ENCODE measurements around the gene GCH1.

DNA sequence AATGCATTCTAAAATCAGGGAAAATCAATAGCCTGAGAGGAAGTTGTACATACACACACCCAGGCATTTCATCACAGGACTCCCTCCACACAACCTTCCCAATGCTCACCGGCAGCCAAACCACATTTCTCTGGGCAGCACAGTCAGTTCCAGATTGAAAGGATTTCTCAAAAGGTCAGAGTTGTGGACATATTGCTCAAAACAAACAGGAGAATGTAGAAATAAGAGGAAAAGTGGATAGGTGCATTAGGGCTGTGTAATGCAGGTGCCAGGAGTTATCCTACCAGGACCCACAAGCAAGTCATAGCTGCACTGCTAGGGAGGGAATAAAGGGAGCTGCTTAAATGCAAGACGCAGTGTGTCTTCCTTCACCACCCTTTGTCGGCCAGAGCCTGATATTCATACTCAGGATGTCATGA, 62.9 kb downstream of the GCH1 start:
- TF ChIP-seq, protein P1, sequence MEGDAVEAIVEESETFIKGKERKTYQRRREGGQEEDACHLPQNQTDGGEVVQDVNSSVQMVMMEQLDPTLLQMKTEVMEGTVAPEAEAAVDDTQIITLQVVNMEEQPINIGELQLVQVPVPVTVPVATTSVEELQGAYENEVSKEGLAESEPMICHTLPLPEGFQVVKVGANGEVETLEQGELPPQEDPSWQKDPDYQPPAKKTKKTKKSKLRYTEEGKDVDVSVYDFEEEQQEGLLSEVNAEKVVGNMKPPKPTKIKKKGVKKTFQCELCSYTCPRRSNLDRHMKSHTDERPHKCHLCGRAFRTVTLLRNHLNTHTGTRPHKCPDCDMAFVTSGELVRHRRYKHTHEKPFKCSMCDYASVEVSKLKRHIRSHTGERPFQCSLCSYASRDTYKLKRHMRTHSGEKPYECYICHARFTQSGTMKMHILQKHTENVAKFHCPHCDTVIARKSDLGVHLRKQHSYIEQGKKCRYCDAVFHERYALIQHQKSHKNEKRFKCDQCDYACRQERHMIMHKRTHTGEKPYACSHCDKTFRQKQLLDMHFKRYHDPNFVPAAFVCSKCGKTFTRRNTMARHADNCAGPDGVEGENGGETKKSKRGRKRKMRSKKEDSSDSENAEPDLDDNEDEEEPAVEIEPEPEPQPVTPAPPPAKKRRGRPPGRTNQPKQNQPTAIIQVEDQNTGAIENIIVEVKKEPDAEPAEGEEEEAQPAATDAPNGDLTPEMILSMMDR (IDR thresholded peaks at IDR 0.05; ENCODE audit: low read depth, low read length), result no peak
- no peak for TF ChIP-seq EZH2phosphoT487 (IDR thresholded peaks at IDR 0.05; ENCODE audit: low read depth)

Measured in OCI-LY3 (cell line).